Chondrocyte (in vitro differentiated cells): ENCODE results near the gene VPS9D1. TPM values are rescaled to one million over a fixed set of nuclear protein-coding genes. Genes with fewer than 3 reads are reported as not detected.
"Not testable (repeated sequence)": the region's sequence is repeated elsewhere in the genome, so short reads cannot be mapped to it uniquely, and the experiment has no call there.

Experiments
- DNase-seq: peaks from one replicate; pipeline ENCODE4 v3.0.0; 2021; ENCODE audit warnings: mixed read lengths, low spot score
- H3K27ac Mint-ChIP-seq: one replicate; pipeline ENCODE4 v1.8.0; 2021; ENCODE audit warnings: mild to moderate bottlenecking, moderate library complexity, mixed read lengths; ENCODE audit not compliant: unreplicated experiment
- H3K27me3 Mint-ChIP-seq: 2 replicates; pipeline ENCODE4 v1.8.0; 2021; ENCODE audit warnings: low read depth, mixed read lengths
- H3K36me3 Mint-ChIP-seq: 2 replicates; pipeline ENCODE4 v1.8.0; 2021; ENCODE audit warnings: low read depth, mixed read lengths
- H3K4me1 Mint-ChIP-seq: 2 replicates; pipeline ENCODE4 v1.8.0; 2021; ENCODE audit warnings: low read depth, mild to moderate bottlenecking, mixed read lengths
- H3K4me3 Mint-ChIP-seq: one replicate; pipeline ENCODE4 v1.8.0; 2021; ENCODE audit warnings: mild to moderate bottlenecking, moderate library complexity, mixed read lengths; ENCODE audit not compliant: unreplicated experiment
- H3K9me3 Mint-ChIP-seq: 2 replicates; pipeline ENCODE4 v1.8.0; 2021; ENCODE audit warnings: low read depth, mixed read lengths
- CTCF ChIP-seq: fragments of 200-600 bp; sonication (generic); IDR thresholded peaks from 2 replicates; pipeline ENCODE4 v1.5.0; 2021; ENCODE audit warnings: antibody characterized with exemption, mild to moderate bottlenecking, moderate library complexity
- total RNA-seq: library from RNA; stranded (reverse); gene quantifications from 3 replicates; pipeline ENCODE4 v1.2.1, GENCODE V29; 2021

The VPS9D1 gene
- total RNA-seq, 1 donor from 2014 or later = 20.4 TPM

GRCh38 chr16:89697616-89698331 is 22.9 kb downstream of the VPS9D1 start:
- Mint-ChIP-seq H3K4me1 (peaks cover 5% of the 10 kb centered on the region), H3K36me3 (peaks cover 4% of the 10 kb centered on the region), H3K9me3 (no peaks in the 10 kb centered on the region), H3K27me3 (no peaks in the 10 kb centered on the region), H3K27ac (no peak overlapping the region), H3K4me3 (no peak overlapping the region)
- no peak for TF ChIP-seq CTCF
- no peak for DNase-seq

GRCh38 chr16:89697161-89697615 is 23.5 kb downstream of the VPS9D1 start:
- no peak for TF ChIP-seq CTCF
- Mint-ChIP-seq H3K27me3 (no peaks in the 10 kb centered on the region), H3K9me3 (no peaks in the 10 kb centered on the region), H3K36me3 (peaks cover 4% of the 10 kb centered on the region), H3K27ac (no peak overlapping the region), H3K4me3 (no peak overlapping the region), H3K4me1 (peaks cover 5% of the 10 kb centered on the region)
- no peak for DNase-seq

GRCh38 chr16:89696670-89697128 is 24.0 kb downstream of the VPS9D1 start:
- H3K36me3 Mint-ChIP-seq = peaks cover 4% of the 10 kb centered on the region
- no peaks in the 10 kb centered on the region for H3K9me3 Mint-ChIP-seq
- no peak for TF ChIP-seq CTCF
- H3K27me3 Mint-ChIP-seq = no peaks in the 10 kb centered on the region
- H3K4me3 Mint-ChIP-seq = no peak overlapping the region
- peaks cover 5% of the 10 kb centered on the region for H3K4me1 Mint-ChIP-seq
- DNase-seq = peak; percentile 87
- H3K27ac Mint-ChIP-seq = no peak overlapping the region

GRCh38 chr16:89695875-89696669 is 24.6 kb downstream of the VPS9D1 start:
- no peaks in the 10 kb centered on the region for H3K27me3 Mint-ChIP-seq
- H3K36me3 Mint-ChIP-seq = peaks cover 4% of the 10 kb centered on the region
- H3K4me3 Mint-ChIP-seq = no peak overlapping the region
- no peaks in the 10 kb centered on the region for H3K9me3 Mint-ChIP-seq
- DNase-seq = peak; percentile 85
- no peak for TF ChIP-seq CTCF
- no peak overlapping the region for H3K27ac Mint-ChIP-seq
- peaks cover 5% of the 10 kb centered on the region for H3K4me1 Mint-ChIP-seq

GRCh38 chr16:89695086-89695874 is 25.4 kb downstream of the VPS9D1 start:
- TF ChIP-seq CTCF = no peak
- peaks cover 5% of the 10 kb centered on the region for H3K36me3 Mint-ChIP-seq
- DNase-seq = peak; percentile 91
- H3K4me1 Mint-ChIP-seq = peaks cover 5% of the 10 kb centered on the region
- no peak overlapping the region for H3K4me3 Mint-ChIP-seq
- no peaks in the 10 kb centered on the region for H3K27me3 Mint-ChIP-seq
- H3K27ac Mint-ChIP-seq = no peak overlapping the region
- no peaks in the 10 kb centered on the region for H3K9me3 Mint-ChIP-seq

GRCh38 chr16:89694784-89695085 is 26.0 kb downstream of the VPS9D1 start:
- not testable (repeated sequence) for H3K4me1 Mint-ChIP-seq, H3K4me3 Mint-ChIP-seq, H3K36me3 Mint-ChIP-seq, DNase-seq, H3K27me3 Mint-ChIP-seq, H3K27ac Mint-ChIP-seq, H3K9me3 Mint-ChIP-seq
